GM18517 (cell line): ENCODE measurements around the gene HSPA1B.
"Not testable (repeated sequence)": the region's sequence is repeated elsewhere in the genome, so short reads cannot be mapped to it uniquely, and the experiment has no call there.

ENCODE experiments used
- ATAC-seq: cut with Tn5 transposase; IDR thresholded peaks from one replicate; pipeline ENCODE4 v1.9.1; 2021; ENCODE audit warnings: mild to moderate bottlenecking, moderate library complexity; ENCODE audit not compliant: unreplicated experiment

HSPA1B gene

DNA sequence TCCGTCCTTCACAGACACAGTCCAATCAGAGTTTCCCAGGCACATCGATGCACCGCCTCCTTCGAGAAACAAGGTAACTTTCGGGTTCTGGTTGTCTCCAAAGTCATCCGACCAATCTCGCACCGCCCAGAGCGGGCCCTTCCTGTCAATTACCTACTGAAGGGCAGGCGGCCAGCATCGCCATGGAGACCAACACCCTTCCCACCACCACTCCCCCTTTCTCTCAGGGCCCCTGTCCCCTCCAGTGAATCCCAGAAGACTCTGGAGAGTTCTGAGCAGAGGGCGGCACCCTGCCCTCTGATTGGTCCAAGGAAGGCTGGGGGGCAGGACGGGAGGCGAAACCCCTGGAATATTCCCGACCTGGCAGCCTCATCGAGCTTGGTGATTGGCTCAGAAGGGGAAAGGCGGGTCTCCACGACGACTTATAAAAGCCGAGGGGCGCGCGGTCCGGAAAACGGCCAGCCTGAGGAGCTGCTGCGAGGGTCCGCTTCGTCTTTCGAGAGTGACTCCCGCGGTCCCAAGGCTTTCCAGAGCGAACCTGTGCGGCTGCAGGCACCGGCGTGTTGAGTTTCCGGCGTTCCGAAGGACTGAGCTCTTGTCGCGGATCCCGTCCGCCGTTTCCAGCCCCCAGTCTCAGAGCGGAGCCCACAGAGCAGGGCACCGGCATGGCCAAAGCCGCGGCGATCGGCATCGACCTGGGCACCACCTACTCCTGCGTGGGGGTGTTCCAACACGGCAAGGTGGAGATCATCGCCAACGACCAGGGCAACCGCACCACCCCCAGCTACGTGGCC lies at the start of gene HSPA1B:
Gene HSPA1B (plus strand): TSS at position 453 of the 794 bp plus-strand sequence. CDS start 213 bp downstream, at position 666.
- peak; percentile 72 for ATAC-seq

- ATAC-seq = no peak
Observed at GRCh38 chr6:31778193-31778592, 49.3 kb upstream of the HSPA1B start.

- no peak for ATAC-seq
Observed at GRCh38 chr6:31778999-31779885, 48.3 kb upstream of the HSPA1B start.

DNA sequence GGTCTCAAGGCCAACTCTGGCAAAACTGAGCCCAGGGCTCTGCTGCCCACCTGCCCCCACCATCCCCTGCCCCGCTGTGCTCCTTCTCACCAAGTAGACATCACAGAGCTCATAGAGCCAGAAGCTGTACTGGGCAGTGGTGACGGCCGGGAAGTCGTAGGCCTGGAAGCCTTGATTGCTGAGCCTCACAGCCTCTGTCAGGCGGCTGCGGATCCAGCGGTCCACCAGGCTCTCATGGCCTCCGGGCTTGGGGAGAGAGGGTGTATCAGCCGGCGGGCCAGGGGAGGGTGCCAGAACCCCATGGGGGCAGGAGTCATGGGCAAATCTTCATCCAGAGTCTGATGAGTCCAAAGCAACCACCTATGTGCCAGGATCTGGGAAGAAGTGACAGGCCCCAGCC lies 47.6 kb upstream of the HSPA1B start:
- ATAC-seq = no peak

DNA sequence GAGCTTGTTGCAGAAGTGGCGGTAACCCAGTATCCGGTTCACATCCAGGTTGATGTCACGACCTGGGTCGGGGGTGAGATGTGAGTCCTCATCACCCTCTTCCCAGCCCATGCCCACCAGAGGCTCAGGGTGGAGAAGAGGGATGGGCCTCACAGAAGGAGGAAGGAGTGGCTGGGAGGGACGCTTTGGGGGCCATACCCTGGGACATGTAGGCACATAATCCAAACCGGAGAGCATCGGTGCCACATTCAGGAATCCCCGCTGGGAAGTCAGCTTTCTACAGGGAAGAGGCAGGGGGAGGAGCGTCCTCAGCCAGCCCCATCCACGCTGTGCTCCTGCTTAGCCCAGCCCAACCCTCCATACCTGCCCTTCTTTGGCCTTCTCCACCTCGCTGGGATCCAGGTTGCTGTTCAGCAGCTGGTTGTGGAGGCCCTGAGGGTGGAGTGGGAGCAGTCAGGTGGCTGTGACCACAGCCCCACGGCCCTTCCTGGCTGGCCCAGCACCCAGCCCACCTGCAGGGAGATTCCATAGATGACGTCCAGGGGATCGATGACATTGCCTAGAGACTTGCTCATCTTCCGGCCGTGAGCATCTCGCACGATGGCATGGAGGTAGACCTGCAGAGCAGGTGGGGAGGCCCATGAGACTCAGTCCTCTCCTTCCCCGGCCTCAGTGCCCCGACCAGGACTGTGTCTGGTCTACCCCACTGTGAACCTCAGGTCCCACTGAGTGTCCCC lies 46.9 kb upstream of the HSPA1B start:
- ATAC-seq = no peak

DNA sequence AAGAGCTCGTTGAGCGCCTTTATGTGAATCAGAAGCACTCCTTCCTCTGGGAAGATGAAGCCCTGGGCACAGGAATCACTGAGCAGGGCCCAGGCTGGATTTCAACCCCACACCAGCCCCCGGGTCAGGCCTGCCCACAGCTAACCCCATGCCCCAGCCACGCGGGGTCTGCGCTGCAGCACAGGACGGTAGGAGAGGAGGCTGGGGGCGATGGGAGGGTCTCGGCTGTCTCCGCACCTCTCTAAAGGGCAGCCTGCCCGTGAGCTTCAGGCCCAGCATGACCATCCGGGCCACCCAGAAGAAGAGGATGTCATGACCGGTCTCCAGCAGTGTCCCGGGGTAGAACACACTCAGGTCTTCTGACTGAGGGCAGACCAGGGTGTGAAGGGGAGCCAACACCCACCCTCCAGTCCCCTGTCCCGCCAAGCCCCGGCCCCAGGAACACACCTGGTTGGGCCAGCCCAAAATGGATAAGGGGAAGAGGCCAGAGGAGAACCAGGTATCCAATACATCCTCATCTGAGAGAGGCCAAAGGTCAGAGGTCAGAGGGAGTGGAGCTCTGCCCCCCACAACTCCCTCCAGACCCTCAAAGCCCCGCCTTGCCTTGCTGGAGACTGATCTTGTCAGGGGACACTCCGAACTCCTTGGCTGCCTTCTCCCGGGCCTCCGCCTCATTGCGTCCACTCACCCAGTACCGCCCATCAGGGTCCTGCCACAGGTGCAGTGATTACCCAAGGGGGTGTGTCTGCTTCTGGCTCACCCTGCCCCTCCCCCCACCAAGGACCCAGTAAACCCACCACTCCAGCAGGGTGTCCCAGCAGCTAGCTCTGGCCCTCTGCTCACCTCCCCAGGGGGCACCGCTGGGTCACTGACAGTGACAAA lies 46.1 kb upstream of the HSPA1B start:
- ATAC-seq = no peak

- ATAC-seq = no peak
Observed at GRCh38 chr6:31782126-31782855, 45.2 kb upstream of the HSPA1B start.

GRCh38 chr6:31784098-31784925 lies 43.2 kb upstream of the HSPA1B start:
- no peak for ATAC-seq

- ATAC-seq = no peak
Observed at GRCh38 chr6:31785475-31785874, 42.1 kb upstream of the HSPA1B start.

DNA sequence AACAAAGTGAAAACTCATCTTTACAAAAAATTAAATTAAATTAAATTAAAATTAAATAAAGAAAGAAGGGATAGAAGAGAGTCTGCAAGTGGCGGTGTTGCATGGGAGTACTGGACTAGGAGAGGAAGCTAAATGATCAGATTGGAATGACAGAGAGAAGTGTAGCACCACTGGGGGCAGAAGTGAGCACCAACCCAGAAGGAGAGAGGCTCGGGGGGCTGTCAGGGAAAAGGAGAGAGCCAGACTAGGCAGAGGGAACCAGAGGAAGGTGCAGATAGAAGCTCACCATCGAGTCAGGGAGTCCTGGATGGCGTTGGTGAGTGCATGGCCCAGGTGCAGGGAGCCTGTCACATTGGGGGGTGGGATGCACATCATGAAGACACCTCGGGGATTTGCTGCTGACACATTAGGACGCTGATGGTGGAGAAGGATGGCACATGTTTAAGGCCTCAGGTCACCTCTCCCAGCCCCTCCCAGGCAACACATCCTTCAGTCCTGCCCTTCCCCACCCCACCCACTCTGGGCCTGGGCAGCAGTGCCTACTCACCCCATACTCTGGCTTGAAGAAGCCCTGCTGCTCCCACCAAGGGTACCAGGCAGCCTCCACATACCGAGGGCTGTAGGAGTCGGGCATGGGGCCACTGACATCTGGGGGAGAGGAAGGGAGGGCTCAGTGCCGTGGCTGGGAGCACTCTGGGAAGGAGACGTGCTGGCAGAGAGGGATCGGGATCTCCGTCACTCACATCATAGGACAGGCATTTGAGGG lies 36.0 kb upstream of the HSPA1B start:
- no peak for ATAC-seq

DNA sequence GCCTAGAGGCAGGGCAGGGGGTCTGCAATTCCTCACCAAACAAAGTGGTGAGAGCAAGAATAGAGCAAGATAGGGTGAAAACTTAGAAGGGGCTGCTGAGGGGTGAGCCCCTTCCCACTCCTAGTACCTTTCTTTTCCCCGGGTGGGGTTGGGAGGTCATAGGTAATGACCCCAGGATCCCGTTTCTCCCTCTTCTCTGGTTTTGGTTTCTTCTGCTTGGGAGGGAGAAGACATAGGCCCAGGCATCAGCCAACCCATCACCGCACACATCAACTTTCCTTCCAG lies 35.5 kb upstream of the HSPA1B start:
- no peak for ATAC-seq

- no peak for ATAC-seq
Observed at GRCh38 chr6:31792761-31793171, 34.8 kb upstream of the HSPA1B start.

DNA sequence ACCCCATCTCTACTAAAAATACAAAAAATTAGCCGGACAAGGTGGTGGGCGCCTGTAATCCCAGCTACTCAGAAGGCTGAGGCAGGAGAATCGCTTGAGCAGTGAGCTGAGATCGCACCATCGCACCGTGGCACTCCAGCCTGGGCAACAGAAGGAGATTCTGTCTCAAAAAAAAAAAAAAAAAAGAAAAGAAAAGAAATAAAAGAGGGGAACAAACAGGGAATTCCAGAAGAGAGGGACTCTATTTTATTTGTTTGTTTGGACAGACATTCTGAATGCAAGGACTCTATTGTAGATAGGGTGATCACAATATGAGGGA lies 33.7 kb upstream of the HSPA1B start:
- not testable (repeated sequence) for ATAC-seq

DNA sequence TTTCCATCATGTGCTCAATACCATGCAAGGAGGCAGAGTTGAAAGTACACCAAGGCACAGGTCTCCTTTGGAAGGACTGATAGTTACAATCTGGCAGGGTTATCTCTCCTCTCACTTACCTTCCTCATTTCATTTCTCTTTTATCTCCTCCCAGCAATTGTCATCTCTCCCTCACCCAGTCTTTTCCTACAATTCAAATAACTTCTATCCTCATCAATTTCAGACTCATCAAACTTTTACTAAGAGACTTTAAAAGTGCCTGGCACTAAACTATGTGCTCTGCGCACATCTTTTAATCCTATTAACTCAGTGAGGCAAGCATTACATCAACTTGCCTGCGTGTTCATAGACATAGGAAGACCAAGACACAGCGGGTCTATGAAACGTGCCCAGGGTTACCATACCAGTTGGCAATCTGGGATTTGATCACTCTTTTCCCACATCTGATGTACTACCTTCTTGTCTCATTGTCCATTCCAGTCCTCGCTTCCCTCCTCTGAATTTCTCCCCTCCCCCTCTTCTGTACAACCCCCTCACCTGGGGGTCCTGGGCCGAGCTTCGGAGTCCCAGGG lies 33.2 kb upstream of the HSPA1B start:
- ATAC-seq = no peak

GRCh38 chr6:31794866-31795615 lies 32.5 kb upstream of the HSPA1B start:
- ATAC-seq = no peak

DNA sequence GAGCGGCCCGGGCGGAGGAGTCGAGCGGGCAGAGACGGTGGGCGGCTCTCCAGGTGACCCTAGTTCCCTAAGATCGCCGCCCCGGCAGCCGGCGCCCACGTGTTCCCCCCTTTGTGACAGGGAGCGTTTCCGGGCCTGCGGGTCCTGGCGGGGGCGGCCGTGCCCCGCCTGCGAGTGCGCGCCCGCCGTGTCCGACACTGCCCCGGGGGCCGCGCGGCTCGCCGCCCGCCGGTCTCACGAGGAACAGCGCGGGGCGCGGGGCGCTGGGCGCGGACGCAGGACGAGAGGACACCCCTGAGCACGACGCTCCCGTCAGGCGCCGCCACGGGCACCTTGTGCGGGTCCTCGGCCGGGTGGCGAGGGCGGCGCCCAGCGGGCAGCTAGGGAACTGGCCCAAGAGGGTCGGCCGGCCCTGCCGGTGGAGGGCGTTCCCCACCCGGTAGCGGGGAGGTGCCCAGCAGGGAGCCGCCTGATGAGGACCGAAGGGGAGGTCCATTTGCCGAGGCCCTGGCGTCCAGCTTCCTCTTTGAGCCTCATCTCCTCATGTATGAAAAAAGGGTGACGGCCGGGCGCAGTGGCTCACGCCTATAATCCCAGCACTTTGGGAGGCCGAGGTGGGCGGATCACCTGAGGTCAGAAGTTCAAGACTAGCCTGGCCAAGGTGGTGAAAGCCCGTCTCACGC lies 31.8 kb upstream of the HSPA1B start, which contains the start of gene VARS1:
Gene VARS1 (minus strand): TSS at position 137 of the 683 bp plus-strand sequence. CDS start 535 bp downstream, outside the sequence.
- no peak for ATAC-seq

DNA sequence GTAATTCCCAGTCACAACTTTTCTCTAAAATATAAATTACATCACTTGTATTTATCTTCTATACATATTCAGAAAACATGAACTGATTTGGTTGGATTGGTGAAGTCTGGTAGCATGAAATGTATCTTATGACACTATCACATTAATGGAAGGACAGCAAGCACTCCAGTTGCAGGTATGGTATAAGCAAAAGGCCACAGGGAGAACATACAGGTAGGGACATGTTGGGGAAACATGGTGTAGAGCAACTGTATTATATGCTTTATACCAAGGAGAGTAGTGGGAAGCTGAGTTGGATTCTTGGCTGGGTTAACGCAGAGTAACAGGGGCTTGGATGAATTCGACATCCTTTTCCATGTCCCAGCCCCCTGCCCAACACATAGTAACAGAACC lies 30.5 kb upstream of the HSPA1B start:
- no peak for ATAC-seq
